ENCODE data around the gene RPS21.
"Not testable (repeated sequence)": the region's sequence is repeated elsewhere in the genome, so short reads cannot be mapped to it uniquely, and the experiment has no call there.

Gene RPS21

GRCh38 chr20:62370807-62371587 is 15.9 kb upstream of the RPS21 start:
- H3K4me3 ChIP-seq (ENCODE audit: low read depth in 1 of 2, low read length in 1 of 2): no peak overlapping the region
- H3K9me3 ChIP-seq: no peaks in the 10 kb centered on the region
- H3K4me1 ChIP-seq (ENCODE audit: control insufficient read depth in 1 of 2, insufficient read depth in 1 of 2, low read depth in 1 of 2, low read length in 1 of 2): peaks cover 5 to 18% of the 10 kb centered on the region in 2 experiments
- TF ChIP-seq, protein P1, sequence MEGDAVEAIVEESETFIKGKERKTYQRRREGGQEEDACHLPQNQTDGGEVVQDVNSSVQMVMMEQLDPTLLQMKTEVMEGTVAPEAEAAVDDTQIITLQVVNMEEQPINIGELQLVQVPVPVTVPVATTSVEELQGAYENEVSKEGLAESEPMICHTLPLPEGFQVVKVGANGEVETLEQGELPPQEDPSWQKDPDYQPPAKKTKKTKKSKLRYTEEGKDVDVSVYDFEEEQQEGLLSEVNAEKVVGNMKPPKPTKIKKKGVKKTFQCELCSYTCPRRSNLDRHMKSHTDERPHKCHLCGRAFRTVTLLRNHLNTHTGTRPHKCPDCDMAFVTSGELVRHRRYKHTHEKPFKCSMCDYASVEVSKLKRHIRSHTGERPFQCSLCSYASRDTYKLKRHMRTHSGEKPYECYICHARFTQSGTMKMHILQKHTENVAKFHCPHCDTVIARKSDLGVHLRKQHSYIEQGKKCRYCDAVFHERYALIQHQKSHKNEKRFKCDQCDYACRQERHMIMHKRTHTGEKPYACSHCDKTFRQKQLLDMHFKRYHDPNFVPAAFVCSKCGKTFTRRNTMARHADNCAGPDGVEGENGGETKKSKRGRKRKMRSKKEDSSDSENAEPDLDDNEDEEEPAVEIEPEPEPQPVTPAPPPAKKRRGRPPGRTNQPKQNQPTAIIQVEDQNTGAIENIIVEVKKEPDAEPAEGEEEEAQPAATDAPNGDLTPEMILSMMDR (IDR thresholded peaks at IDR 0.05): no peak
- H3K36me3 ChIP-seq: no peaks in the 10 kb centered on the region
- H3K27ac ChIP-seq: no peak overlapping the region
- peaks cover 85% of the 10 kb centered on the region for H3K27me3 ChIP-seq

DNA sequence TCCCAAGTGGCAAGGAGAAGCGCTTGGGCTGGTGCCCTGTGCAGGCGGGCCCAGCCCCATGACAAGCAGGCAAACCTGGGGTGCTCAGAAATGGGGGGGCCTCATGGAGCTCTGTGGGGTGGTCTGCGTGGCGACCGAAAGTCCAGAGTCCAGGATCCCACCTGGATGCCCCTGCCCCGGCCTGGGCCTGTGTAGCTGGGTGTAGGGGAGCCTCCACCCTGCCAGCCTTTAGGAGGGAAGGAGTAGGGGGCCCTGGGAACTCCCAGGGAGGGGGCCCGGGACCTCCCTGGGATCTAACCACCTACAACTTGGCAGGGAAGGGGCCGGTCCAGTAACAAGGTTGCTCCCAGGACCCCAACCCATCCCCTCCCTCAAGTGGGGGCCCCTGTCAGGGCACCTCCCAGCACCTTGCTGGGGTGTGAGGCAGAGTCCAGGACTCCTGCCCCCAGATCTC is 15.3 kb upstream of the RPS21 start:
- Histone ChIP-seq H3K4me3 (ENCODE audit: low read depth in 1 of 2, low read length in 1 of 2) (no peak overlapping the region), H3K27me3 (peaks cover 78% of the 10 kb centered on the region), H3K9me3 (no peaks in the 10 kb centered on the region), H3K36me3 (no peaks in the 10 kb centered on the region), H3K4me1 (ENCODE audit: control insufficient read depth in 1 of 2, insufficient read depth in 1 of 2, low read depth in 1 of 2, low read length in 1 of 2) (peaks cover 5 to 14% of the 10 kb centered on the region in 2 experiments), H3K27ac (no peak overlapping the region)
- TF ChIP-seq, protein P1 (IDR thresholded peaks at IDR 0.05): no peak

DNA sequence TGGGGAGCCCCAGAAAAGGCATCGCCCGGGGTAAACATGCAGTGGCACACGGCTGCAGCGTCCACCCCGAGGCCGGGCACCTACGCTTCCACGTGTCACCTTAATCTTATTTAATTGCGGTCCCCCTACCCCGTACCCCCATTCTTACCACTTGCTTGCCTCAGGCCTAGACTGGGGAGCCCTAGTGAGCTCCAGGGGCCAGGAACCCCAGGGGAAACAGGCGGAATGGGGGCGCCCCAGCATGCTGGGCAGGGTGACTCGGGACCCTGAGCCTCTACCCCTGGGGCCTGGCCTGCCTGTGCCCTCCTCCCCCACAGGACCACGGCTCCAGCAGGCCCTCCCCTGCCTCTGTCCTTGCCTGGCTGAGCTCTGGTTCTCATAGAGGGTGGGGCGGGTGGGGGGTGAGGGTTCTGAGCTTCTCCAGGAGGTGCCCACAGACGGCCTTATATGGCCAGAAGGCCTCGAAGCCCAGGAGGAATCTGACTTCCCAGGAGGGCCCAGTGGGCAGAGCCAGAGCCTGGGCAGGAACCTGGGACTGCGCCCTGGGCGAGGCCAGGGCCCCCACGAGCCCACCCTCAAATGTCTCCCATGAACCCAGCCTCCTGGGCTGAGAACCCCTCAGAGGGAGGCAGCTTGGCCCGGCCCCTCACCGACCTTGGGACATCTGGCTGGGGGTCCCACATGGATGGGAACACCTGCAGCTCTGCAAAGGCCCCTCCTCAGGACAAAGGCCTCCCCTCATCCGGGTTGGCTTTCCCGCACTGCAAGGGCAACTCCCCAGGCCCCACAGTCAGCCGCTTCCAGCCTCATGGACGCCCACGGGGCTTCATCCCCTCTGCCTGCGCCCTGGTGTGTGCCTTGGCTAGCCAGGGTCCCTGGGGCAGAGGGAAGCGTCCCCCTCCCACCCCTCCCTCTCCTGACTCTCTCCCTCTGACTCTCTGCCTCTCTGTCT is 14.6 kb upstream of the RPS21 start:
- Histone ChIP-seq H3K27me3 (peaks cover 71% of the 10 kb centered on the region), H3K9me3 (no peaks in the 10 kb centered on the region), H3K4me1 (ENCODE audit: control insufficient read depth in 1 of 2, insufficient read depth in 1 of 2, low read depth in 1 of 2, low read length in 1 of 2) (peaks cover 4 to 9% of the 10 kb centered on the region in 2 experiments), H3K27ac (no peak overlapping the region), H3K4me3 (ENCODE audit: low read depth in 1 of 2, low read length in 1 of 2) (no peak overlapping the region), H3K36me3 (no peaks in the 10 kb centered on the region)
- TF ChIP-seq, protein P1 (IDR thresholded peaks at IDR 0.05): no peak

DNA sequence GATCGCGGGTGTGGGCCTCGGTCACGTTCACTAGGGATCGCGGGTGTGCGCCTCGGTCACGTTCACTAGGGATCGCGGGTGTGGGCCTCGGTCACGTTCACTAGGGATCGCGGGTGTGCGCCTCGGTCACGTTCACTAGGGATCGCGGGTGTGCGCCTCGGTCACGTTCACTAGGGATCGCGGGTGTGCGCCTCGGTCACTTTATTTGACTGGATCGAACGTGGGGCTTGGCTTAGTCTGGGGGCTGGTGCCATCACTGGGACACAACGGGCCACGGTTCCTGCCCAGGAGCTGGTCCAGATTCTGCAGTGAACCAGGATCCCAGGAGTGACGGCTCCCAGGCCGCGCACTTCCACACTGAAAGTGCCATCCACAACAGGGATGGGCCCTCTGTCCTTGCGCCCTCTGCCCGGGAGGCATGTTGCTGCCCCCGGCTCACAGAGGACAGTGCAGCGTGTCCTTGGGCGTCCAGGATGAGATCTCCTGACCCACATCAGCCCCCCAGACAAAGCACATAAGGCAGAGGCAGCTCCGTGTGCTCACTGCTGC is 13.2 kb upstream of the RPS21 start:
- not testable (repeated sequence) for H3K9me3 ChIP-seq; H3K4me3 ChIP-seq (ENCODE audit: low read depth in 1 of 2, low read length in 1 of 2); H3K36me3 ChIP-seq; H3K27ac ChIP-seq; H3K4me1 ChIP-seq (ENCODE audit: control insufficient read depth in 1 of 2, insufficient read depth in 1 of 2, low read depth in 1 of 2, low read length in 1 of 2)
- H3K27me3 ChIP-seq: peaks cover 58% of the 10 kb centered on the region

- H3K27ac ChIP-seq: no peak overlapping the region
- no peaks in the 10 kb centered on the region for H3K36me3 ChIP-seq
- no peak overlapping the region for H3K4me3 ChIP-seq (ENCODE audit: low read depth in 1 of 2, low read length in 1 of 2)
- H3K27me3 ChIP-seq: peaks cover 49% of the 10 kb centered on the region
- no peaks in the 10 kb centered on the region for H3K4me1 ChIP-seq (ENCODE audit: control insufficient read depth in 1 of 2, insufficient read depth in 1 of 2, low read depth in 1 of 2, low read length in 1 of 2)
- TF ChIP-seq, protein P1 (IDR thresholded peaks at IDR 0.05): no peak
- no peaks in the 10 kb centered on the region for H3K9me3 ChIP-seq
Measured at GRCh38 chr20:62374331-62375152, 12.4 kb upstream of the RPS21 start.
